ENCODE results near the gene PLEKHA1.

Gene PLEKHA1

GRCh38 chr10:122347170-122347841, 27.2 kb upstream of the PLEKHA1 start:
- no peak for DNase-seq

GRCh38 chr10:122348512-122348911, 26.0 kb upstream of the PLEKHA1 start:
- DNase-seq, result no peak

- no peak for DNase-seq
Observed at GRCh38 chr10:122348935-122349361, 25.6 kb upstream of the PLEKHA1 start.

- no peak for DNase-seq
Observed at GRCh38 chr10:122349758-122350369, 24.6 kb upstream of the PLEKHA1 start.

GRCh38 chr10:122350893-122351292, 23.6 kb upstream of the PLEKHA1 start:
- no peak for DNase-seq

GRCh38 chr10:122352817-122353525, 21.5 kb upstream of the PLEKHA1 start:
- no peak for DNase-seq

- no peak for DNase-seq
Observed at GRCh38 chr10:122354383-122354782, 20.1 kb upstream of the PLEKHA1 start.

GRCh38 chr10:122357685-122358084, 16.8 kb upstream of the PLEKHA1 start:
- no peak for DNase-seq

- no peak for DNase-seq
Observed at GRCh38 chr10:122359621-122360020, 14.9 kb upstream of the PLEKHA1 start.

GRCh38 chr10:122361046-122361445, 13.5 kb upstream of the PLEKHA1 start:
- DNase-seq, result no peak

GRCh38 chr10:122362031-122362592, 12.4 kb upstream of the PLEKHA1 start:
- DNase-seq, result no peak

- DNase-seq, result no peak
Observed at GRCh38 chr10:122362621-122363020, 11.9 kb upstream of the PLEKHA1 start.

- DNase-seq, result no peak
Observed at GRCh38 chr10:122363311-122363710, 11.2 kb upstream of the PLEKHA1 start.

GRCh38 chr10:122363722-122364463, 10.6 kb upstream of the PLEKHA1 start:
- DNase-seq, result no peak

GRCh38 chr10:122368502-122369254, 5.8 kb upstream of the PLEKHA1 start:
- DNase-seq, result no peak

- no peak for DNase-seq
Observed at GRCh38 chr10:122373108-122373507, 1.4 kb upstream of the PLEKHA1 start.

- DNase-seq, result no peak
Observed at GRCh38 chr10:122373721-122374120, 787 bp upstream of the PLEKHA1 start.

- peak; percentile 45 for DNase-seq
Observed at GRCh38 chr10:122374859-122375678, 561 bp downstream of the PLEKHA1 start.

- DNase-seq, result no peak
Observed at GRCh38 chr10:122375679-122376160, 1.2 kb downstream of the PLEKHA1 start.

GRCh38 chr10:122376364-122376961, 2.0 kb downstream of the PLEKHA1 start:
- no peak for DNase-seq

- DNase-seq, result no peak
Observed at GRCh38 chr10:122379041-122379440, 4.5 kb downstream of the PLEKHA1 start.

All from 8988T (cell line).